Suppressor macrophage treated with lipopolysaccharide for 4 hours (primary cell): ENCODE data around the gene MAPK8IP1.
A peak's percentile ranks its signal among the peaks of the same experiment; 100 is the strongest.
"Not testable (repeated sequence)": the region's sequence is repeated elsewhere in the genome, so short reads cannot be mapped to it uniquely, and the experiment has no call there.

Experiments used
- DNase-seq: peaks from one replicate; pipeline ENCODE4 v3.0.0-alpha.2; 2020

The MAPK8IP1 gene

DNA sequence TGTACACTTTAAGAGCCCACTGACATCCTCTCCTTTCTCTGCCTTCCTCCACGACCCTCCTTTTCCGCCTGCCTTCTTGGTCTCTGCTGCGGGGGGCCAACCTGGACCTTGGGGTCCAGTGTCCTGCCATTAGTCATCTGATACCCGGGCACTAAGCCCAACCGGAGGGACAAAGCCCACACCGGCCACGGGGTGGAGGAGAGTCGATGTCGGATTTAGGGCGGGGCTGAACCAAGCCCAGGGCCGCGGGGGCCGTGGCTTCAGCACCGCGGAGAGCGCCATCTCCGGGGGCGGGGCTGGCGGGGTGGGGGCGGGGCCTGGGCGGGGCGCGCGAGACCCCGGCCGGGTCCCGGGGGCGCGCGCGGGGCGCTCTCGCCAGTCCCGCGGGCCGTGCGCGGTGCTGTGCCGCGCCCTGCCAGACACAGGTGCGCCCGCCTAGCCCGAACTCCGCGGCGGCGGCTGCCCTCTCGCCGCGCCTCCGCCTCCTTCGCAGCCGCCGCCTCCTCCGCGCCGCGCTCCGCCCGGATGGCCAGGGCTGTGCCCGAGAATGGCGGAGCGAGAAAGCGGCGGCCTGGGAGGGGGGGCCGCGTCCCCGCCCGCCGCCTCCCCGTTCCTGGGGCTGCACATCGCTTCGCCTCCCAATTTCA is at the start of gene MAPK8IP1:
MAPK8IP1 (plus strand) TSS at position 378 of the 647 bp plus-strand sequence; CDS start at position 548, 170 bp downstream.
- peak; percentile 47 for DNase-seq

DNA sequence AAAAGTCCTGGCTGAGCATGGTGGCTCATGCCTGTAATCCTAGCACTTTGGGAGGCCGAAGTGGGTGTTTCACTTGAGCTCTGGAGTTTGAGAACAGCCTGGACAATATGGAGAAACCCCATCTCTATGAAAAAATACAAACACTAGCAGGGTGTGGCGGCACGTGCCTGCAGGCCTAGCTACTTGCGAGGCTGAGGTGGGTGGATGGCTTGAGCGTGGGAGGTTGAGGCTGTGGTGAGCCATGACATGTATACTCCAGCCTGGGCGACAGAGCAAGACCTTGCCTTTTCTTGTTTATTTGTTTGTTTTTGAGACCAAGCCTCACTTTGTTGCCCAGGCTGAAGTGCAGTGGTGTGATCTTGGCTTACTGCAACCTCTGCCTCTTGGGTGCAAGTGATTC is 46.2 kb upstream of the MAPK8IP1 start:
- no peak for DNase-seq

DNA sequence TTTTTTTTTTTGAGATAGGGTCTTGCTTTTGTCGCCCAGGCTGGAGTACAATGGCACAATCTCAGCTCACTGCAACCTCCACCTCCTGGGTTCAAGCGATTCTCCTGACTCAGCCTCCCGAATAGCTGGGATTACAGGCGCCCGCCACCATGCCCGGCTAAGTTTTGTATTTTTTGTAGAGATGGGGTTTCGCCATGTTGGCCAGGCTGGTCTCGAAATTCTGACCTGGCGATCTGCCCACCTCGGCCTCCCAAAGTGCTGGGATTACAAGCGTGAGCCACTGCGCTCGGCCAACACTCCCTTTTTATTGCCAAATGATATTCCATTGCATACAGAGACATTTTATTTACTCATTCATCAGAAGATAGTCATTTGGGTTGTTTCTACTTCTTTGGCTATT is 45.2 kb upstream of the MAPK8IP1 start:
- not testable (repeated sequence) for DNase-seq

DNA sequence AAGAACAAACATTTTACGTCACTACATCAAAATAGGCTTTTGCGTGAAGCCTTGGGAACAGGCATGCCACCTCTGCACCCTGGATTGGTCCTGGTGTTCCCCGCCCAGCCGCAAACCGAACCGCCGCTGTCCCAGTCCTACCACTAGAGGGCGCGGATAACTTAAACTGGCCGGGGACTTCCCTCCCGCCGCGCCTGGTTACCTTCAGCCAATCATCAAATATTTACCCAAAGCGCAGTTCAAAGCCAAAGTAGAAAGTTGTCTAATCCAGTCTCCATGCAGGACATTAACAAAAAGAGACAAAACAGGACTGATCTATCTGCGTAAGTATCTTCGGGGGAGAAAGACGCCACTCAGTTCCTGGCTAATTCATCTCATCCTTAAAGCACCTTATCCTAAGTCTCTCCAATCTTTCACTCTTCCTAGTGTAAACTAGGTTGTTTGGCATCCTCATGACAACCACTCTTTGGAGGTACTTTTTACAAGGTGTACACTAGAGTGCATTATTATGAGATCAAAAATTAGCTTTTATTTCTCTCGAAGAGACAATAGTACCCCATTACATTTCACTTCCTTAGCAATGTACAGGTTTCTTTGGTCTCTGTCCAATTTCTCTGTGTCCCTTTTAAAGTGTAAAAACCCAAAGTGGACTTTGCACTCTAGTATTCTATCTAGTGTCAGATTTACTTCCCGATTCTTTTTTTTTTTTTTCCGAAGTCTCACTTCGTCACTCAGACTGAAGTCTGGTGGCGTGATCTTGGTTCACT is 42.1 kb upstream of the MAPK8IP1 start:
- peak; percentile 93 for DNase-seq

DNA sequence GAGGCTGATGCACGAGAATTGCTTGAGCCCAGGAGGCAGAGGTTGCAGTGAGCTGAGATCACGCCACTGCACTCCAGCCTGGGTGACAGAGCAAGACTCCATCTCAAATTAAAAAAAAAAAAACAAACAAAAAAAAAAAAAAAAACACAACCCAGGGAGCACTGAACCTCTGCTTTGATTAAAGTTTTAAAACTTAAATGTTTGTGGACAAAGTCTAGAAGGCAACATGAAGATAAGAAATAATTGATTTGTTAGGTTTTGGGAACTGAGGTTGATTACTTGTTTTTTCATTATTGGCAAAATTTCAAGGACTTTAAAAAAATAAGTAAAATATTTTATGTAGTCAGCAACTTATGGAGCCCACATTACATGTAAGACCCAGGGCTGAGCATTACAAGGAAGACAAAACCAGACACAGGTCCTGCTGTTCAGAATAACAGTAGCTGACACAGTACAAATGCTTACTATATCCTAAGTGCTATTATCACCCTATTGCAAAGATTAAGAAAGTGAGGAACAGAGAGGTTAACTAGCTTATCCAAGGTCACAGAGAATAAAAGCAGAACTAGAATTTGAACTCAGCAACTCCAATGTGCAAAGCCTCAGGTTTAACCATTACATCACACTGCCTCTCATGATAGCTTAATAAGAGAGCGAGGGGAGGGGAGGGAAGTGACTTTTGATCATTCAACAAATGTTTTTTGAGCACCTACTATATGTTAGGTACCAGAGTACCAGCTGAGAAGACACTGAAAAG is 40.5 kb upstream of the MAPK8IP1 start:
- DNase-seq, result peak; percentile 17

DNA sequence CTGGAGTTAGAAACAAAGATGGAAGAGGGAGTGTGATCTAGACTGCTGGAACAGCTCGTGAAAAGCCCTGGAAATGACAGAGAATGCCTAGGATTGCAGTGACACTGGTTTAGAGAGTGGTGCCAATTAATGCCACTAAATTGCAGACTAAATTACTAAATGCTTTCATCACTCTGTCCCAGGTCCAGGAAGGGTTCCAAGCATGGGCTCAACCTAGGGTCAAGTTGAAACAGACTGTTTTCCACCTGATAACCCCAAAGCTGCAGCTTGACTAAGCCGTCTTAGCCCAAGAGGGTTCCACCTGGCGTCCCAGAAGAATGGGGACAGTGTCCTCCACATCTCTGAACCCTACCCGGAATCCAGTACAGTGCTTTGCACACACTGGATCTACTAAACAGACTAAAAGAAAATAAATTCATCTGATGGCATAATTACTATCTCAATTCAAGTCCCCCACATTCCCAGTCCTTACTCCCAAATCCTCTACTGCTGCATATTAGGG is 39.2 kb upstream of the MAPK8IP1 start:
- no peak for DNase-seq

DNA sequence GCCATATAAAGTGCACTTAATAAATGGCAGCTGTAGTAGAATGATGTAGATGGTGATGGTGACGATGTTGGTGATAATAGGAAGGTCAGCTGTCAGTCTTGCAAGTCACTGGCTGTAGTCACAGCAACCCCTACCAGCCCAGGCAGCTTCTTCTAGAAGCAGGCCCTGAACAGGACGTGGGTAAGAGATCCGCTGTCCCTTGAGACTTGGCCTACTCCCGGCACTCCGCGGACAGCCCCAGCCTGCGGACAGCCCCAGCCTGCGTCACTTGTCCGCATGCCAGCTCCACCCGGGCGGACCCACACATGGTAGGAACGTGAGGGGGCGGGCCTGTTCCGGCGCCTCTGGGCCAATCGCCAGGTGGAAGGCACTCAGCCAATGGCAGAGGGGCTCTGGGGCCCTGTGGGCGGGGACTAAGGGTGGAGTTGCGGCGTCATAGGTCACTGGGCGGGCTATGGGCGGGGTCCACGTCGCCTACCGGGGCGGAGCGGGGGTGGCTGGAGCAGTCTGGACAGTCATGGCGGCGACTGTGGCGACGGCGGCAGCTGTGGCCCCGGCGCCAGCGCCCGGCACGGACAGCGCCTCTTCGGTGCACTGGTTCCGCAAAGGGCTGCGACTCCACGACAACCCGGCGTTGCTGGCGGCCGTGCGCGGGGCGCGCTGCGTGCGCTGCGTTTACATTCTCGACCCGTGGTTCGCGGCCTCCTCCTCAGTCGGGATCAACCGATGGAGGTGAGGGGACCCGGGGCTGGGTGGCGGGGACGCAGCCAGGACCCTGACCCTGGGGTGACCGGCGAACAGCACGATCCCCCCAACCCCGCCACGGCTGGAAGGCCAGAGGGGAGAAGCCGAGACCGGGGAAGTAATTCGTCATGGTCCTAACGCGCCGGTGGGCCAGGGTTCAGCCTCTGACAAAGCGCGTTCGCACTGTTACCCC is 38.2 kb upstream of the MAPK8IP1 start, which contains the start of gene CRY2:
CRY2 (plus strand) TSS at position 502 of the 937 bp plus-strand sequence; CDS start at position 518, 16 bp downstream.
- DNase-seq, result peak; percentile 100

DNA sequence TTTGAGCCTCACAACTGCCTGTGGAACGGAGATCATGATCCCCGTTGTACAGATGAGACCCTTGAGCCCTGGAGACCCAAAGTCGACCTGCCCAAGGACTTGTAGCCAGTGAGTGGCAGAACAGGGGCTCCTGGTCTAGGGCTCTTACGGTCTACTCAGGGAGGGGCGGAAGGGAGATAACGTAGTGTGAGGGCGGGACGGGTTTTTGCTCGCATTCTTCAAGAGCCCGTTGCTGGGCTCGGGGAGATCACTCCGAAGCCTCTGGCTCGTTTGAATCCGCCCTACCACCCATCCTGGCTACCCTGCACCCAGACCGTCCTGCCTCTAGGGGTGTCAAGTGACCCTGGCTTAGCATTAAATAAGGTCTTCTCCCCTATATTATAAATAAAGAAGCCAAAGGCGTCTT is 37.5 kb upstream of the MAPK8IP1 start:
- DNase-seq, result peak; percentile 51

DNA sequence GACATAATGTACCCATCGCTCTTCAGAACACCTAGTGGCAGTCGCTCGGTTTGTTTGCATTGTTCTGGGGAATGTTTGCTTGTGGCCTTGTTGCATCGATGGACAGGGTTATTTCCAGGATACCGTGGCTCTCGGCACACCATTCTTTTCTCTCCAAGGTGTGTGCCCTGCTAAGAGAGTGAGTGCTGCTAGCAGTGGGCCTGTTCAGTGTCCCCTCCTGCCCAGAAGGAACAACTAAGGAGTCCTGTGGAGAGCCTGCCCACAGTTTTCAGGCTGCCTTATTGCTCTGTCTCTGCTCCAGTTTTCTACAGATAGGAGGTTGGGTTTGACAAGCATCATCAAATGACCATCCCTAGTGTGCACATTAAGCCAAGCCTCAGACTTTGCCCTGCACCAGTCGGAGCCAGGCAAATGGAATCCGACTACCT is 36.8 kb upstream of the MAPK8IP1 start:
- DNase-seq, result no peak

DNA sequence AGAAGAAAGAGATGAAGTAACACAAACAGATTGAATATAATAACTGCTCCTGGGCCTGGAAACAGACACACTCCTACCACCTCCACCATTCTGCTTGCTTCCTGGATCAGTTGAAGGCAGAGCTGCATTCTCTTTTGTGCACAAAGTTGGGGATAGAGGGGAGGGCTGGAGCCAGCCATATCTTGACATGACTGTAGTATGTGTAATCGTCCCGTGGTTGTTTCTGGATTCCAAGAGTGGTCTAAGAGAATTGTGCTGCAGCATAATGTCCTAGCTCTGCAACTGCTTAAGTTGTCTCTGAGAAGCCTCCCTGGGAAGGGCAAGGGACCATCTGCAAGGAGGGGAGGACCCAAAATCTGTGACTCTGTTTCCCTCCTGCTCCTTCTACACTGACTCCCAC is 35.0 kb upstream of the MAPK8IP1 start:
- no peak for DNase-seq

DNA sequence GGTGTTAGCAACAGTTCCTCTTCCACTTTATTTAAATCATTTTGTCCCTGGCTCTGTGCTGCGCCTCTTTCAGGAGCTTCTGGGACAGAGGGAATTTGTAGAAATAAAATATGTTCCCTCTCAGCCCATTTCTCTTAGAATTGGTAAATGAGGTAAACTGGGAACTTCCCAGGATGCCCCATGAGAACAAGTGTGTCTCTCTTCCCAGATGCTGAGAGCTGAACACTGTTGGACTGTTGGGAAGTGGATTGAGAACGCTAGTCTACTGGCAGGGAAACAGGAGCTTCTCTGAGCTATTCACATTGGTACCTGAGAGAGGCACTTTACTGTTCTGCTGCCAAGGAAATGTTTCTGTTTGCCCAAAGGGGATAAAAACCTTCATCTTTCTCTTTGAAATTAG is 34.2 kb upstream of the MAPK8IP1 start:
- no peak for DNase-seq

DNA sequence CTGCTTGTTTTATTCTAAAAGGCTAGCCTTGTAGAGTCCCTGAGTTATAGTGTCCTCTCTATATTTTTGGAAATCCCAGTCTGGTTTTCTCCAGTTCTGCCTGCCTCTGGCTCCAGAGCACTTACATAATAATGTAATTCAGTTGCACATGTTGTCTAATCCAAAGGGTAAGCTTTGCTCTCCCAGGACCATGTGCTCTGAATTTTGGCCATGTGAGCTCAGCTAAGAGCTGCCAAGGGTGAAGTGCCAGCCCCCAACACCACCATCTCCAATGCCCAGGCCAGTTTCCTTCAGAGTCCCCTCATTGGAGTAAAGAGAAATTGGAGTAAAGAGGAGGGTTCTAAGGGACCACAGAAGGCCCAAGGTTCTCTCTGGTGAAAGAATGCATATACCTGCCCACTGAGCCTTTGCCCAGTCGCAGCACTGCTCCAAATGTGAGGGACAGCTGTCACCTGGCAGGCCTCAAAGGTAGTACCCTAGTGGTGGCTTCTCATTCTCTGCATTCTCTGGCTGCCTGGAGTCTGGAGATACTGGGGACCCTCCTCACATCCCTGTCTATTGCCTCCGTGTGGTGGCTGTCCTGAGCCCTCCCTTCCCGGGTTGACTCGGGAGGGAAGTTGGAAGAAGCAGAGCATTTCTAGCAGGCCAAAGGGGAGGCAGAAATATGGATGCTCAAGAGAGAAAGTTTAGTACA is 33.3 kb upstream of the MAPK8IP1 start:
- DNase-seq, result no peak

DNA sequence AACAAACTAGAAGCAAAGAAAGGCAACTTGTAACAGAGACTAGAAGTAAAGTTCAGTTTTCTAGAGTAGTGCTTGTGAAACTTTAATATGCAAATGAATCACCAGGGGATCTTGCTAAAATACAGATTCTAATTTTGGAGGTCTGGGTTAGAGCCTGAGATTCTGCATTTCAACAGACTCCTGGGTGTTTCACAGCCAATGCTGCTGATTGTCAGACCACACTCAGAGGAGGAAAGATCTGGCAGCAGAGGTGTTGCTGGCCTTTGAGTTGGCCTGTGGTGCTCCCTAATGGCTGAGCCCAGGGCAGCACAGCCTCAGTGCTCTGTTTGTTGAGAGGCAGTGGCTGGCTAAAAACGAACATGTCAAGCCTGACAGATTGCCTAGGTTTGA is 32.7 kb upstream of the MAPK8IP1 start:
- DNase-seq, result no peak

DNA sequence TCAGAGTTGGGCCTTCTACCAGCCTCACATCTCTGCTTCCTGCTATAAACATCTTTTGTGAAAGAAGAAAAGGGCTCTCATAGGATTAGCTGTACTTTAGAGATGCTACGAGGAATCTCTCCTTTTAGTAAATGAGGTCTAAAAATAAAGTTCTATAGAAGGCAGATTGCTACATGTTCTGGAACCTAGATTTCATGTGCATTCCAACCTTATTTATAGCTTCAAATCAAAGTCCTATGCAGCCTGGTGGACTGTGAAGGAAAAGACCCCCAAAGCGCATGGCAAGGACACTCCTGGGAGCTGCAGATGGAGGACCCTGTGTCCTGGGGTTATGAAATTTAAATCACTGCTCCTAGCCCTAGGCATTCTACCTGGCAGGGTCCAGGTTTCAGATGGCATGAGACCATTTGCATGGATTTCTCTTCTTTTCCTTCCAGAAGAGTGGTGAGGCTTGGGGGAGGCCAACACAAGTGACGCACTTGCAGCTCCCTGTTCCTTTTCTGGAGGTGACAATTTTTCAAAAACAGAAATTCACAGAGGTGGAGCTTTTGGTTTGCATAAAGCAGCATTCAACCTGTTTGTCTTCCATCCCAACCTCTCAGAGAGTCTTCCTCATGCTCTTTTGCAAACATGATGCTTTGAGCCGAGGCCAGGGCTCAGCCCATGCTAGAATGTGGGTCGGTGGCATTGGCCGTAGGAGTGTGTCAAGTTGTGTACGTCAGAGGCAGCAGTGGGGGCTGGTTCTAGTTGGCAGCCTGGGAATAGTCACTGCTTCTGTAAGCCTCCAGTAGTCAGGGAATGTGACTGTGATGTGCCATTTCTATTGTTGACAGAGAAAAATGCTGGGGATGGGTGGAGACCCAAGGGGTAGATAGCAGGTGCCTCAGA is 31.9 kb upstream of the MAPK8IP1 start:
- DNase-seq, result no peak

DNA sequence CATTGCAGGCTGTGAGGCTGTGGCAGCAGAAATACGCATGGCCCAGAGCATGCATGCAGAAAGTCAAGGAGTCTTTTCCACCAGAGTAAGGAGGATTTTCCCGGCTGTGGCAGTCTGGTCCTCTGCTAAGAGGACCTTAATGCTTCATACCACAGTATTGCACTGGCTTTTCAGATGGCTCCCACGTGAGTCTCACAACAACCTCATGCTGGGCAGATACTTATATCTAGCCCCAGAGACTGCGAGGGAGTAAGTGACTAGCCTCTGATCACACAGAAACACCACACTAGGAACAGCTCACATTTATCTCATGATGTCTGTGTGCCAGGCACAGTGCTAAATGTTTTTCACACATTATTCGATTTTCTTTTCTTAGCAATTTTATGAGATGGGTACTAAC is 30.1 kb upstream of the MAPK8IP1 start:
- no peak for DNase-seq

DNA sequence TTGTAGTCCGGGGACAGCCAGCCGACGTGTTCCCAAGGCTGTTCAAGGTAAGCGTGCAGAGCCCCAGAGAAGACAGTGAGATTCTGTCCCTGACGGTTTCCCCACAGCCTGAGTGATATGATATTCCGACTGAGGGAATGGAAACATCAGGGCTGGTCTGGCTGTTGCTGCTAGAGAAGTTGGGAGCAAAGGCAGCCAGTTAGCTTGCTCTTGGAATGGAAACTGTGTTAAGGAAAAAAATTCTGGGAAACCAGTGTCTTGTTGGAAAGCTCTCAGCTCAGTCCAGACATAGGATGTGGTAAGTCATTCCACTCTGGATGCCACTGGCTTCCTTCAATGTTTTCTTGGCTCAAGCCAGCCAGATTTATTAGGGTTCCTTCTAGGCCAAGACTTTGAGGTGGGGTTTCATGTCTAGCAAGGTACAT is 29.4 kb upstream of the MAPK8IP1 start:
- no peak for DNase-seq

DNA sequence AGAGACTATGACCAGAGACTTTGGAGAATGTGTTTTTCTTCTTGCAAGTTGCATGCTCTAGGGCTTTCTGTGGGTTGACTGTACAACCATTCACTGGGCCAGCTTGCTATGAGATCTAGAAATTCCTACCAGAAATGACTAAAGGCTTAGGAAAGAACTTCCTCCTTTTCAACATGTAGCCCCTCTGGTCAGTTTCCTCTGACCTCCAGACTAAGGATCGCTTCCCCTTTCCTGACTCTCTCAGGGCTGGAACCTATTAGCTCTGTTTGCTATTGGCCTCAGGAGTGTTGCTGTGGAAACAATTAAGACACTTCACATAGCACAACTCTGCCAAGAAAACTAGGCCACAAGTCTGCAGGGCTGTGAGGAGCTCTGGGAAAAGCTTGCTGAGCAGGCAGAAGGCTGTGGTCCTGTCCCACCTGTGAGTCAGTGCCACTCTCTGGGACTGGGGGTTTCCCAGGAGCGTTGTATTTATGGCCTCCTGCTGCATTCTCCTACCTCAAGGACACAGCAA is 27.4 kb upstream of the MAPK8IP1 start:
- peak; percentile 76 for DNase-seq

DNA sequence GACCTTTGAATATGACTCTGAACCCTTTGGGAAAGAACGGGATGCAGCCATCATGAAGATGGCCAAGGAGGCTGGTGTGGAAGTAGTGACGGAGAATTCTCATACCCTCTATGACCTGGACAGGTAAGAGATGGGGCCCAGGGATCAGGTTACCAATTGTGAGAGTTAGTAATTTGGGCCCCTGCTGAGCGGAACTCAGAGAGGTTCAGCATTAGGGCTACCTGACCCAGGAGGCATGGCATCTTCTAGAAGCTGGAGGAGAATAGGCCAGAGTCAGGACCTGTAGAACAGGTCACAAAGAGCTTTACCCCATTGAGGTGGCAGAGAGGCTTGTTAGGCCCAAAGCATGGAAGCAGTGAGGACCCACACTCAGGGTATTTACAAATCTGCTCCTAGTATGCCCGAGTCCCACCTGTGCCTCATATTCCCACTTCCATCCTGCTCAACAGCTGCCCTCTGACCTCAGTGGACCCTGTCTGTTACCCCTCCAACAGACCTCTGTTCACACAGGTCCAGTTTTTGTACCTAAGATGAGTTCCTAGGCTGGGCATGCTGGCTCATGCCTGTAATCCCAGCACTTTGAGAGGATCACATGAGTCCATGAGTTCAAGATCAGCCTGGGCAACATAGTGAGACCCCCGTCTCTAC is 26.6 kb upstream of the MAPK8IP1 start:
- DNase-seq, result no peak

DNA sequence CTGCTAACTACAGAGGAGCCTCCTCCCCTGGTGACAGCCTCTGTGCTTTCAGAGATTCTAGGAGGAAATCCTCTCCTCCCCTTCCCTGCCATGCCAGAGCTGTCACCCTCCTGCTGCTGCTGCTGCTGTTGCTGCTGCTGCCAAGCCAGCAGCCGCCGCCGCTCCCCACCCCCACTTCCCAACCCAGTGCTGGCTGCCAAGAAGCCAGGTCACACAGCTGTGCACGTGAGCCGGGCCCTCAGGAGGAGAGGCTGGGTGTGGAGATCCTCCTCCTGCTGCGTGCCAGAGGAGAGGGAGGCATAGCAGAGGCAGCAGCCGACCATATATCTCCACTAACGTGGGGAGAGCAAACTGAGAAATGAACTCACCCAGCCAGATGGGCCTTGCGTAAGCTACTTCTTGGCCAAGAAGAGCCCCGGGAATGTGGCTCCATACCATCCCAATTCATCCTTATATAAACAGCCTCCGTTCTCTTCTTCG is 25.8 kb upstream of the MAPK8IP1 start:
- DNase-seq, result no peak

DNA sequence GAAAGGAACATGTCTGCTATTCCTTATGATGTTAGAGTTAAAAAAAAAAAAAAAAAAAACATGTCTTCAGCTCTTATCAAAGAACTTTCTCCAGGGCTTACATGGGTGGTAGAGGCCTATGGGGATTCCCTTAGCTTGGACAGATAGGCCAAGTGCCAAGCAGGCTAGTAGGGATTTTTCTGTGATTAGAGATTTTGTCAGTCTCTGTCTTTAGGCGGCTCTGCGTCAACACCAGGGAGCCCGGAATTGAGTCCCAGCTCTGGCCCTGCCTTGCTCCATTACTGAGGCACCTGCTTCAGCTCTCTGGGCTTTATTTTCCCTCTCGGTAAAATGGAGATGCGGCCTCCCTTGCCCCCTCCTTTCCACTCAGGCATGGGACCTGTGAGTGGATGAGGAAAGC is 25.1 kb upstream of the MAPK8IP1 start:
- DNase-seq, result no peak
